Bronchial epithelial cell (primary cell): ENCODE data around the gene PLA2G4A. TPM values are rescaled to one million over a fixed set of nuclear protein-coding genes. Genes with fewer than 3 reads are reported as not detected.
A peak's percentile ranks its signal among the peaks of the same experiment; 100 is the strongest.

ENCODE experiments used
- DNase-seq: peaks from one replicate; pipeline ENCODE4 v3.0.0-alpha.2; 2010; ENCODE audit warnings: low read depth
- FAIRE-seq: peaks from 2 replicates; lab custom pipeline; 2011; peaks lifted over from hg19 to GRCh38; lab: Jason Lieb, UNC
- H3K27me3 ChIP-seq: 2 replicates; pipeline ENCODE4 v1.5.1; 2011; ENCODE audit warnings: low read length; ENCODE audit not compliant: control insufficient read depth, insufficient read depth
- H3K36me3 ChIP-seq: 2 replicates; pipeline ENCODE4 v1.5.1; 2011; ENCODE audit warnings: low read length; ENCODE audit not compliant: control insufficient read depth, insufficient read depth
- H3K4me3 ChIP-seq: 2 replicates; pipeline ENCODE4 v1.5.1; 2011; ENCODE audit warnings: mild to moderate bottlenecking, low read depth, low read length, control low read depth
- total RNA-seq: library from RNA; depleted of rRNA; stranded (reverse); fragments of >200 nt; gene quantifications from 2 replicates; pipeline ENCODE4 v1.2.1, GENCODE V29; 2014
- TF ChIP-seq, protein P1 (sequence below): IDR thresholded peaks from 2 replicates; pipeline ENCODE4 v1.5.1; 2011; ENCODE audit warnings: mild to moderate bottlenecking, moderate library complexity, low read length, control low read depth, inconsistent platforms; ENCODE audit not compliant: insufficient read depth, severe bottlenecking

PLA2G4A gene
- total RNA-seq, 1 donor from 2014 or later = 5.5 TPM

DNA sequence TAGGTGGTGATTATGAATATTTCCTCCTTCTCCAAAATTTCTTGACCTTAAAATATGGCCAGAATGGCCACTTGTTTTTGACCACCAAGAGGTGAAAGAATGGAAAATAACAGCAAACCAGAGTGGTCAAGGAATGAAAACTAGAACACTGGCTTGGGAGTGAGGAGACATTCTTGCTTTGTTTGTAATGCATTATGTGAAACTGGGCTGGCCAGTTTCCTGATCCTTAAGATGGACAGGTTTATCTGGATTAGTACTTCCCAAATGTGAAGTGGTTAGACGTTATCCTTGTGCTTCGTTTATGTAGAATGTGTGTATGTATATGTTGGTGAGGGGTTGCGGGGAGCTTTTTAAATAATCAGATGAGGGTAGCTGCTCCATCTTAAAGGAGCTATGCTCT is 12.8 kb downstream of the PLA2G4A start:
- DNase-seq (peak; percentile 55), FAIRE-seq (no peak)
- Histone ChIP-seq H3K36me3 (no peaks in the 10 kb centered on the region), H3K27me3 (no peaks in the 10 kb centered on the region), H3K4me3 (no peak overlapping the region)
- TF ChIP-seq, protein P1, sequence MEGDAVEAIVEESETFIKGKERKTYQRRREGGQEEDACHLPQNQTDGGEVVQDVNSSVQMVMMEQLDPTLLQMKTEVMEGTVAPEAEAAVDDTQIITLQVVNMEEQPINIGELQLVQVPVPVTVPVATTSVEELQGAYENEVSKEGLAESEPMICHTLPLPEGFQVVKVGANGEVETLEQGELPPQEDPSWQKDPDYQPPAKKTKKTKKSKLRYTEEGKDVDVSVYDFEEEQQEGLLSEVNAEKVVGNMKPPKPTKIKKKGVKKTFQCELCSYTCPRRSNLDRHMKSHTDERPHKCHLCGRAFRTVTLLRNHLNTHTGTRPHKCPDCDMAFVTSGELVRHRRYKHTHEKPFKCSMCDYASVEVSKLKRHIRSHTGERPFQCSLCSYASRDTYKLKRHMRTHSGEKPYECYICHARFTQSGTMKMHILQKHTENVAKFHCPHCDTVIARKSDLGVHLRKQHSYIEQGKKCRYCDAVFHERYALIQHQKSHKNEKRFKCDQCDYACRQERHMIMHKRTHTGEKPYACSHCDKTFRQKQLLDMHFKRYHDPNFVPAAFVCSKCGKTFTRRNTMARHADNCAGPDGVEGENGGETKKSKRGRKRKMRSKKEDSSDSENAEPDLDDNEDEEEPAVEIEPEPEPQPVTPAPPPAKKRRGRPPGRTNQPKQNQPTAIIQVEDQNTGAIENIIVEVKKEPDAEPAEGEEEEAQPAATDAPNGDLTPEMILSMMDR = no peak

DNA sequence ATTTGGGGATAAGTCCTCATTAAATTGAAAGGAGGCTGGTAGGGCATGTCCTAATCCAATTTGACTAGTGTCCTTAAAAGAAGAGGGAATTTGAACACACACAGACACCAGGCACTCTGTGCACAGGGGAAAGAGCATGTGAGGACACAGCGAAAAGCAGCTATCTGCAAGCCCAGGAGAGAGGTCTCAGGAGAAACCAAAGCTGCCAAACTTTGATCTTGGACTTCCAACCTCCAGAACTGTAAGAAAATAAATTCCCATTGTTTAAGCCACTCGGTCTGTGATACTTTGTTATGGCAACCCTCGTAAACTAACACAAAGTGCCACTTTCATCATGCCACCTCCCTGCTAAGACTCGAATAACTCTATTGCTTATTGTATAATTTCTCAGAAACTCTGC is 13.8 kb downstream of the PLA2G4A start:
- TF ChIP-seq, protein P1 = no peak
- no peak overlapping the region for H3K4me3 ChIP-seq
- H3K36me3 ChIP-seq = no peaks in the 10 kb centered on the region
- DNase-seq (no peak), FAIRE-seq (no peak)
- H3K27me3 ChIP-seq = no peaks in the 10 kb centered on the region

DNA sequence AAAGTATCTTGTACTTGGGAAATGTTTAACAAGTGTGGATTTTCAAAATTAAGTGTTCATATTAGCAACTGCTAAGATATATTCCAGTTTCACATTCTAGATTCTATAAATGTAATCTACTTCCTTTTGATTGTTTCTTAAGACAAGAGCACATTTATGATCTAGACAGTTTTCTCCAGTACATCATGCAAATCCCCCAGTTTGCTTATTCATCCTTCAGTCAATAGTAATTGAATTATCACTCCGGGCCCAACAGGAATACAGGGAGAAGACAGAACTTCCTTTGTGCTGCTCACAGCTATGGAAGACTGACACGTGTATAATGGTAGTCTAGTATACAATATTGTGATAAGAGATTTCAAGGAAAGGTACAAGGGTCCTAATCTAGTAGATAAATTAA is 14.5 kb downstream of the PLA2G4A start:
- no peak overlapping the region for H3K4me3 ChIP-seq
- DNase-seq = no peak
- TF ChIP-seq, protein P1 = no peak
- H3K36me3 ChIP-seq = no peaks in the 10 kb centered on the region
- no peaks in the 10 kb centered on the region for H3K27me3 ChIP-seq
- FAIRE-seq = no peak

DNA sequence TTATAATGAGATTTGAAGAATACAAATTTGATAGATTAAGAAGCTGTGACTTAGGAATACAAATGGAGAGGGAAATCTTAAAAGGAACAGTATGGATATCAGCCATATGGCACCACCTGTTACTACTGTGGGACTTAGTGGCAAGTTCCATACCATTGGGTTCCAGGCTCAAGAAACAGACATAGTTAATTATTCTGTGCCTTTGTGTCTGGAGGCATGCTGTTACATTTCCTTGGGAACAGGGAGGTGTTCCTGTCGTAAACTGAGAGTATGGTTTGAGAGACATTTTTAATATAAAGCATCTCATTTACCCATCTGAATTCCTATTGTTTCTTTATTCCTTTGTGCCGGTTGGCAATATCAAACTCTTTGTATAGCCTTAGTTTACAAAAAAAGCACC is 15.2 kb downstream of the PLA2G4A start:
- no peak overlapping the region for H3K4me3 ChIP-seq
- FAIRE-seq = no peak
- TF ChIP-seq, protein P1 = no peak
- no peaks in the 10 kb centered on the region for H3K36me3 ChIP-seq
- H3K27me3 ChIP-seq = no peaks in the 10 kb centered on the region
- DNase-seq = no peak

DNA sequence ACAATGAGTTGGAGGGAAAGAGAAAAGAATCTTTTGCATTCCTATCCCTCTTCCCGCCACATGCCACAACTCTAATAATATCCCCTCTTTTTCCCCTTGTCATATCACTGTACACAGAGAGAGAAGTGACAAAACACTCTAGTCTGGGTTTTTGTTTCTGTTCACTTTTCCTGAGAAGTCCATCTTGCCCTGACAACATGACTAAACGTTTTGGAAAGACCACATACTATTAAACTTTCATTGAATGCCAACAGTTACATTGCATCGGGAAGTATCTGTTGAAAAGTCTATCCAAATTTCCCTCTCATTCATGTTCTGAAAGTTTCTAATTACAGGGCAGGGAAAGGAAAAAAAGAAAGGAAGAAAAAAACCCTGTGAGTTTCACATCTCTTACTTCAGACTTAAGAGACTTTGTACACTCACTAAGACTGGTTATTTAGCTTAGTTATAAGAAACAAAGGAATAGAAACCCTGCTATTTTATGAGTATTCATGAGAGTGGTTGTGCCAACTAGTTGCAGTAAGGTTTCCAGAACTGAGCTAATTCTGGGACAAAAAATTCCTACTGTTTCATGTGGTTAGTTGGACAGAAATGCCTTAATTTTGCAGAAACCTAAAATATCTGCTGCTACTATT is 16.9 kb downstream of the PLA2G4A start:
- FAIRE-seq (no peak), DNase-seq (no peak)
- Histone ChIP-seq H3K27me3 (no peaks in the 10 kb centered on the region), H3K36me3 (no peaks in the 10 kb centered on the region), H3K4me3 (no peak overlapping the region)
- TF ChIP-seq, protein P1 = no peak
